BE2C (cell line): ENCODE measurements around the gene TMEM120A.

Experiments
- DNase-seq: peaks from one replicate; pipeline ENCODE4 v3.0.0-alpha.2; 2020
- H3K27me3 ChIP-seq: fragments of 250-450 bp; sonication (Bioruptor Pico); 2 replicates; pipeline ENCODE4 v1.5.1; 2020; ENCODE audit warnings: mild to moderate bottlenecking
- H3K36me3 ChIP-seq: fragments of 250-450 bp; sonication (Bioruptor Pico); 2 replicates; pipeline ENCODE4 v1.5.1; 2020; ENCODE audit warnings: mild to moderate bottlenecking
- H3K4me1 ChIP-seq: fragments of 250-450 bp; sonication (Bioruptor Pico); 2 replicates; pipeline ENCODE4 v1.5.1; 2020
- H3K4me3 ChIP-seq: 2 replicates; pipeline ENCODE4 v1.5.1; 2011; ENCODE audit warnings: low read depth, low read length
- H3K9me3 ChIP-seq: fragments of 250-450 bp; sonication (Bioruptor Pico); 2 replicates; pipeline ENCODE4 v1.5.1; 2020
- CTCF ChIP-seq: IDR thresholded peaks from 2 replicates; pipeline ENCODE4 v1.5.1; 2012; ENCODE audit warnings: mild to moderate bottlenecking, low read depth, low read length

TMEM120A gene

DNA sequence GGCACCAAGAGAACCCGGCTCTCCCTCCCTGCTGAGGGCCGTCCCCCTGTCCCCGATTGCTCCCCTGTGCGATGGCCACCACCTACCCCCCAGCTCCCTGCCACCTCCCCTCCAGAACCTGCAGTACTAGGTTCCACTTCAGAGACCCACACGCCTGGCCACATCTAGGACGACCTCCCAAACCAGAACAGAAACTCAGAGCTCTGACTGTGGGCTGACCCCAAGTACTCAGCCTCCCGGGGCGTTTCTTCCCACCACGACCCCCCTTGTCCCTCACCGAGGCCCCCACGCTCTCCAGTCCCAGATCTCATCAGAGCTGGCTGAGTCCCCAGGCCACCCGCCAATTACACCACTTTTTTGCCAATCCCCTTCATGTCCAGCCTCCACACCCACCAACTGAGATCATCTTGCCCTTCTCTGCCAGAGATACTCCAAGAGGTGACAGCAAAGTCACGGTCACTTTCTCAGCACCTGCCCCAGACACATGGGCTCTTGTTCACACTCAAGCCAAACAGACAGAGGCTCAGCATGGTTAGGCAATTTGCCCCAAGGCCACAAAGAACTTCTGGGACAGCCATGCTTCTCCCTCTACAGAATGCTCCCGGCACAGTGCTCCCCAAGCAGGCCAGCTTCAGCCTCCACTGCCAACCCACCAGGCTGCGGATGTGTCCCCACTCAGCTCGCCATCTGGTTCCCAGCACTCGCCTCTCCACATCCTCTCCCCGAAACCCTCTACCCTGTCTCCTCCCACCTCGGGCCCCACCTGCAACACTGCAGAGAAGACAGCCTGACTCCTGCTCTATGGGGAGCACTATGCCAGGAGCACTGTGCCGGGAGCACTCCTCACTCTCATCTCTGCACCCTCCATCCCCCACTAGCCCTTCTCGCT is 4.7 kb downstream of the TMEM120A start:
- H3K27me3 ChIP-seq, result no peaks in the 10 kb centered on the region
- no peak overlapping the region for H3K4me3 ChIP-seq
- H3K4me1 ChIP-seq, result no peaks in the 10 kb centered on the region; the same call in 1 of the 2 replicates
- no peak for DNase-seq
- H3K36me3 ChIP-seq, result peaks cover 12% of the 10 kb centered on the region
- H3K9me3 ChIP-seq, result no peaks in the 10 kb centered on the region
- TF ChIP-seq CTCF, result no peak

DNA sequence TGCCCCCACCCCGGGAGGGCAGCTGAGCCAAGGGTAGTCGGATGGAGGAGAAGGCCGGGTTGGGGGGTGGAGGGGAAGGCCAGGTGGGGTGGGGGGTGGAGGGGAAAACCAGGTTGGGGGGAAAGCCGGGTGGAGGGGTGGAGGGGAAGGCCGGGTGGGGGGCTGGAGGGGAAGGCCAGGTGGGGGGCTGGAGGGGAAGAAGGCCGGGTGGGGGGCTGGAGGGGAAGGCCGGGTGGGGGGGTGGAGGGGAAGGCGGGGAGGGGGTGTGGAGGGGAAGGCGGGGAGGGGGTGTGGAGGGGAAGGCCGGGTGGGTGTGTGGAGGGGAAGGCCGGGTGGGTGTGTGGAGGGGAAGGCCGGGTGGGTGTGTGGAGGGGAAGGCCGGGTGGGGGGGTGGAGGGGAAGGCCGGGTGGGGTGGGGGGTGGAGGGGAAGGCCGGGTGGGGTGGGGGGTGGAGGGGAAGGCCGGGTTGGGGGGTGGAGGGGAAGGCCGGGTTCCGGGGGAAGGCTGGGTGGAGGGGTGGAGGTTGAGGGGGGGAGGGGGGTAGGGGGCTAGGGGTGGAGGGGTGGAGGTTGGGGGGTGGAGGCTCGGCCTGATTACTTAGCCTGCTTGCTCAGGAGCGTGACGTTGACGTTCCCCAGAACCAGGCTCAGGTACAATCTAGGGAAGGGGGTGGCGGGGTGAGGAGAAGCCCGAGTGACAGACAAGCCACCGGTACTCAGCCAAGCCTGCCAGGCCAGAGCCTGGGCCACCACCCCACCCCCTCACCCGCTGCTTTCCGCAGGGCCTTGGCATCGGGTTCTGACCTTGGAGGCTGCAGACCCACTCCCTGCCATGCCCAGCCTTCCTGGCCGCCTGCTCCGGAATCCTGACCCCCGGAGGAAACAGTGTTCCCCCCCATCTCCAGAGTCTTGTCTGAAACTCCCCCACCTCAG is 5.6 kb downstream of the TMEM120A start:
- no peak overlapping the region for H3K4me3 ChIP-seq
- H3K36me3 ChIP-seq, result peaks cover 21% of the 10 kb centered on the region
- no peaks in the 10 kb centered on the region; the same call in 1 of the 2 replicates for H3K4me1 ChIP-seq
- H3K9me3 ChIP-seq, result no peaks in the 10 kb centered on the region
- H3K27me3 ChIP-seq, result no peaks in the 10 kb centered on the region
- no peak for TF ChIP-seq CTCF
- no peak for DNase-seq

DNA sequence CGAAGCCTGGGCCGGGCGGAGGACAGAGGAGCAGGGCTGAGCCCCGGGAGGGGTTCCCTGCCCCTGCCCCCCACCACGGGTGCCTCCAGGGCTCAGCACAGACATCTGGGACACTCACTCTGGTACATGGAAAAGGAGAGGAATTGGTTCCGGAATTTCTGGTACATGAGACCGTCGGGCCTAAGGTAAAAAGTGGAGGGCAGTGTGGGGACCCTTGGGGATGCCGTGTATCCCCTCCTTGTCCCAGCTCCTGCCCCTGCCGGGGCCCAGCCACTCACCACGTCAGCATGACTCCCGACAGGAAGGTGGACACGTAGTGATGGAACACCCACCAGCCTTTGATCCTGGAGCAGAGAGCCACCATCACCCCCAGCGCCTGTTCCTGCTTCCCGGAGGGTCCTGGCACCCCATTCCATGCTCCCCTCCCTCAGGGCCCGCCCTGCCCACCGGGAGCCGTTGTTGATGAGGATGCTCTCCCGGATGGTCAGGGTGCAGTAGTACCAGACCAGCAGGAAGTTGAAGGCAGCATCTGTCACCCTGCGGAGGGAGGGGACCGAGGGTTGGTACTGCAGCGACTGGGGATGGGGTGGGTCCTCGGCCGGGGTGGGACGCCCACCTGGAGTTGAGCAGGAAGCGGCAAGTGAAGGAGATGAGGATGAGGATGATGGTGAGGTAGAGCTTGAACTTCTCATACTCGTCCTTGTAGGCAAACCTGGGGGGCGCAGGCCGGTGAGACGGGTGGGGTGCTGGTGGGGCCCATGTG is 6.4 kb downstream of the TMEM120A start:
- Histone ChIP-seq H3K9me3 (no peaks in the 10 kb centered on the region), H3K4me3 (no peak overlapping the region), H3K4me1 (no peaks in the 10 kb centered on the region; the same call in 1 of the 2 replicates), H3K36me3 (peaks cover 24% of the 10 kb centered on the region), H3K27me3 (no peaks in the 10 kb centered on the region)
- DNase-seq, result peak; percentile 8
- TF ChIP-seq CTCF, result no peak

DNA sequence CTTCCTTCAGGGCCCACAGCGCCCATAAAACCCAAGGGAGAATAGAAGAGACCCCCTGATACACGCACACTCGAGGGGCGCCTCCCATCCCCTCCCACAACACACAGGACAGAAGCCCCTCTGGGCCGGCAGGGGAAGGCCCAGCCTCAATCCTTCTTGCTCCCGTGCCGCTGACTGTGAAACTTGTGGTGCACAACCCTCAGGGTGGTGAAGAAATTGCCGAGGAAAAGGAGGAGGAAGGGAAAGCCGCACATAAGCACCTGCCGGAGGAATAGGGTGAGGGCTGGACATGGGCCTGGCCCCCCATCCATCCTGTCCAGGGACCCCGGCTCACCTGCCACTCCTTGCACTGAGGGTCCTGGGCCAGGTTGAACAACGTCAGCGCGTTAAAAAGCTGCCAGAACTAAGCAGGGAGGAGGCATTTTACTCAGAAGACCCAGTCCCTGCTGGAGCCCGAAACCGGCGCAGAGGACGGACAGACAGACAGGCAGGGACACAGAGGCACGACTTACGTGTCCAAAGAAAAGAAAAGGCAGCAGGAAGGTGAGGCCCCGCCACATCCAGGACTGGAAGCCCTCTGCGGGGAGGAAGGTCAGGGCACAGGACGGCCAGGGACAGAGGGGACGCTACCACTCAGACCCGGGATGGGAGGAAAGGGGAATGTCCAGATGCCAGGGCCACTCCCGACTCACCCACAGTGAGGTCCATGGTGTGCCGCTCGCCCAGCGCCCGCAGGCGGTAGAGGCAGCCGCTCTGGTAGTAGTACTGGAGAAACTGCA is 7.2 kb downstream of the TMEM120A start:
- Histone ChIP-seq H3K4me3 (no peak overlapping the region), H3K9me3 (no peaks in the 10 kb centered on the region), H3K36me3 (peaks cover 24% of the 10 kb centered on the region), H3K27me3 (no peaks in the 10 kb centered on the region), H3K4me1 (no peaks in the 10 kb centered on the region; the same call in 1 of the 2 replicates)
- no peak for TF ChIP-seq CTCF
- no peak for DNase-seq

GRCh38 chr7:75986147-75986781 is 8.1 kb downstream of the TMEM120A start:
- no peak for TF ChIP-seq CTCF
- H3K4me1 ChIP-seq, result no peaks in the 10 kb centered on the region; the same call in 1 of the 2 replicates
- no peaks in the 10 kb centered on the region for H3K9me3 ChIP-seq
- H3K36me3 ChIP-seq, result peaks cover 24% of the 10 kb centered on the region
- H3K4me3 ChIP-seq, result no peak overlapping the region
- DNase-seq, result no peak
- H3K27me3 ChIP-seq, result no peaks in the 10 kb centered on the region
